Activated CD8-positive, alpha-beta T cell treated with anti-CD3 and anti-CD28 coated beads for 36 hours (primary cell): ENCODE results near the gene S1PR2. TPM values are rescaled to one million over a fixed set of nuclear protein-coding genes. Genes with fewer than 3 reads are reported as not detected.

Source experiments
- ATAC-seq: fragments of 200-7000 bp; cut with Tn5 transposase; one replicate; pipeline ENCODE4 v1.10.0; 2021; ENCODE audit warnings: mild to moderate bottlenecking, moderate library complexity
- CTCF ChIA-PET: fragments of 350-600 bp; sonication (Branson Sonifier 250); formaldehyde crosslinking; loops from one replicate; lab custom pipeline; 2021; ENCODE audit warnings: antibody characterized with exemption; lab: Charles Lee
- POLR2A ChIA-PET: fragments of 350-600 bp; sonication (Branson Sonifier 250); formaldehyde crosslinking; loops from one replicate; lab custom pipeline; 2021; ENCODE audit warnings: antibody characterized with exemption; lab: Charles Lee
- DNase-seq: peaks from one replicate; pipeline ENCODE4 v3.0.0-alpha.2; 2020
- H3K27ac Mint-ChIP-seq: one replicate; pipeline ENCODE4 v1.8.0; 2021; ENCODE audit warnings: mild to moderate bottlenecking, mixed read lengths
- H3K27me3 Mint-ChIP-seq: one replicate; pipeline ENCODE4 v1.8.0; 2021; ENCODE audit warnings: mixed read lengths
- H3K36me3 Mint-ChIP-seq: one replicate; pipeline ENCODE4 v1.8.0; 2021; ENCODE audit warnings: low read depth, mixed read lengths
- H3K4me1 Mint-ChIP-seq: one replicate; pipeline ENCODE4 v1.8.0; 2021; ENCODE audit warnings: low read depth, mixed read lengths
- H3K4me3 Mint-ChIP-seq: one replicate; pipeline ENCODE4 v1.8.0; 2021; ENCODE audit warnings: mild to moderate bottlenecking, moderate library complexity, mixed read lengths
- H3K9me3 Mint-ChIP-seq: one replicate; pipeline ENCODE4 v1.8.0; 2021; ENCODE audit warnings: mixed read lengths
- CTCF ChIP-seq: fragments of 200-600 bp; IDR thresholded peaks from one replicate; pipeline ENCODE4 v1.8.0; 2022; ENCODE audit warnings: antibody characterized with exemption, mild to moderate bottlenecking
- intact Hi-C: fragments of 100-400 bp; cut with micrococcal nuclease; formaldehyde crosslinking; loops from one replicate; pipeline ENCODE4 v1.10.0; 2022
- total RNA-seq, 2 experiments: library from RNA; stranded (reverse); gene quantifications; one replicate each; pipeline ENCODE4 v1.2.3, GENCODE V29; 2021

Gene S1PR2
- total RNA-seq, 2 experiments from 2014 or later: 6.3 to 6.6 TPM

- Mint-ChIP-seq H3K27ac (peak overlapping the region; percentile 92), H3K9me3 (no peaks in the 10 kb centered on the region), H3K27me3 (no peaks in the 10 kb centered on the region), H3K4me1 (peaks cover 32% of the 10 kb centered on the region), H3K36me3 (peaks cover 36% of the 10 kb centered on the region), H3K4me3 (peak overlapping the region; percentile 24)
- intact Hi-C loops: no loop called here
- ATAC-seq: peak; percentile 68
- POLR2A ChIA-PET: interaction anchor here (0.7 to 4.0 kb wide), 24 partner anchors 10 to 160 kb away, joined by 3 to 42 read pairs (median 4); partner anchors contain the start of genes DNMT1, ICAM1, ICAM5 and PDE4A
- no peak for TF ChIP-seq CTCF
- CTCF ChIA-PET: interaction anchor here (0.7 to 8.6 kb wide), 22 partner anchors 10 to 293 kb away, joined by 3 to 168 read pairs (median 4); partner anchors contain the start of genes CDC37, ICAM1, ICAM5 and RAVER1
- DNase-seq: peak; percentile 86
Observed at GRCh38 chr19:10260141-10260584, 29.0 kb upstream of the S1PR2 start.

- ATAC-seq (peak; percentile 80), DNase-seq (peak; percentile 100)
- Mint-ChIP-seq H3K27me3 (no peaks in the 10 kb centered on the region), H3K4me3 (peak overlapping the region; percentile 24), H3K27ac (peak overlapping the region; percentile 92), H3K36me3 (peaks cover 44% of the 10 kb centered on the region), H3K4me1 (peaks cover 33% of the 10 kb centered on the region), H3K9me3 (no peaks in the 10 kb centered on the region)
- POLR2A ChIA-PET: interaction anchor here (0.6 to 4.0 kb wide), 35 partner anchors 9 to 161 kb away, joined by 3 to 42 read pairs (median 4); partner anchors contain the start of genes DNMT1, ICAM1, ICAM5 and PDE4A
- intact Hi-C loops: no loop called here
- TF ChIP-seq CTCF: peak; percentile 77
- CTCF ChIA-PET: interaction anchor here (0.6 to 8.6 kb wide), 36 partner anchors 10 to 327 kb away, joined by 3 to 168 read pairs (median 4); partner anchors contain the start of genes CDC37, ICAM1, ICAM5 and TYK2
Observed at GRCh38 chr19:10259162-10259905, 28.2 kb upstream of the S1PR2 start.

GRCh38 chr19:10258080-10258710 lies 27.1 kb upstream of the S1PR2 start:
- DNase-seq (no peak), ATAC-seq (no peak)
- peaks cover 53% of the 10 kb centered on the region for H3K36me3 Mint-ChIP-seq
- TF ChIP-seq CTCF: no peak
- no peaks in the 10 kb centered on the region for H3K9me3 Mint-ChIP-seq
- H3K27ac Mint-ChIP-seq: no peak overlapping the region
- intact Hi-C loops: no loop called here
- H3K4me1 Mint-ChIP-seq: peaks cover 41% of the 10 kb centered on the region
- no peak overlapping the region for H3K4me3 Mint-ChIP-seq
- POLR2A ChIA-PET: interaction anchor here (0.5 to 4.0 kb wide), 21 partner anchors 8 to 135 kb away, joined by 3 to 42 read pairs (median 4); partner anchors contain the start of genes DNMT1, ICAM1, ICAM5 and TYK2
- CTCF ChIA-PET: interaction anchor here (0.6 to 8.6 kb wide), 27 partner anchors 8 to 326 kb away, joined by 3 to 168 read pairs (median 4); partner anchors contain the start of genes CDC37, ICAM1, ICAM5 and TYK2
- no peaks in the 10 kb centered on the region for H3K27me3 Mint-ChIP-seq

- Mint-ChIP-seq H3K4me3 (no peak overlapping the region), H3K27me3 (no peaks in the 10 kb centered on the region), H3K9me3 (no peaks in the 10 kb centered on the region), H3K4me1 (peaks cover 46% of the 10 kb centered on the region), H3K36me3 (peaks cover 59% of the 10 kb centered on the region), H3K27ac (peak overlapping the region; percentile 35)
- DNase-seq: no peak
- TF ChIP-seq CTCF: no peak
- intact Hi-C loops: no loop called here
- POLR2A ChIA-PET: interaction anchor here (0.6 to 1.6 kb wide), 5 partner anchors 14 to 770 kb away, joined by 3 to 7 read pairs (median 3); partner anchors contain the start of genes ICAM1, P2RY11 and RAVER1
- ATAC-seq: no peak
- CTCF ChIA-PET: interaction anchor here (1.3 to 8.6 kb wide), 3 partner anchors 14 to 134 kb away, joined by 3 to 168 read pairs (median 9); partner anchors contain the start of gene ICAM1
Observed at GRCh38 chr19:10256970-10257615, 26.0 kb upstream of the S1PR2 start.
